GM12878 (cell line): ENCODE measurements around the gene NT5C2. TPM values are rescaled to one million over a fixed set of nuclear protein-coding genes. Genes with fewer than 3 reads are reported as not detected.

Experiments used
- ATAC-seq: fragments of 200-7000 bp; cut with Tn5 transposase; 3 replicates; pipeline ENCODE4 v1.9.1; 2020; ENCODE audit warnings: mild to moderate bottlenecking, moderate library complexity
- BruUV-seq: library from RNA; stranded (reverse); fragments of 400-500 nt; replicated peaks from 2 replicates; lab custom pipeline; 2021; lab: Mats Ljungman, UMichigan
- CTCF ChIA-PET: fragments of 300-600 bp; sonication (Branson Sonifier 250); formaldehyde crosslinking; extraction: SDS; loops from one replicate; lab custom pipeline; 2021; ENCODE audit warnings: inconsistent platforms; lab: Yijun Ruan, JAX
- POLR2A ChIA-PET: fragments of 350-600 bp; formaldehyde crosslinking; extraction: SDS; loops from one replicate; lab custom pipeline; 2021; ENCODE audit warnings: inconsistent platforms; lab: Charles Lee
- RAD21 ChIA-PET: fragments of 300-600 bp; sonication (Branson Sonifier 250); formaldehyde crosslinking; loops from one replicate; lab custom pipeline; 2023; ENCODE audit warnings: antibody characterized with exemption; ENCODE audit not compliant: unreplicated experiment; lab: Charles Lee
- SMC1A ChIA-PET: fragments of 300-600 bp; sonication (Branson Sonifier 250); formaldehyde crosslinking; loops from one replicate; lab custom pipeline; 2023; ENCODE audit not compliant: unreplicated experiment, uncharacterized antibody; lab: Charles Lee
- DNase-seq: peaks from one replicate; pipeline ENCODE4 v3.0.0-alpha.2; 2011; ENCODE audit warnings: low read depth, low spot score
- FAIRE-seq: peaks from 3 replicates; lab custom pipeline; 2011; peaks lifted over from hg19 to GRCh38; lab: Jason Lieb, UNC
- H2AFZ ChIP-seq: 2 replicates; pipeline ENCODE4 v1.6.0; 2011; ENCODE audit warnings: low read depth, low read length, control low read depth; ENCODE audit not compliant: control insufficient read depth
- H3K27ac ChIP-seq: 2 replicates; pipeline ENCODE4 v1.5.1; 2011; ENCODE audit warnings: control low read depth; ENCODE audit not compliant: control insufficient read depth, insufficient read depth
- H3K27me3 ChIP-seq, 2 experiments: replicated peaks in 1 of 2; 2 replicates each; pipeline versions ENCODE4 v1.6.0 to v1.6.1; 2011; ENCODE audit warnings: low read length in 1 of 2; ENCODE audit not compliant: control insufficient read depth in 2 of 2, insufficient read depth in 2 of 2
- H3K36me3 ChIP-seq, 2 experiments: 2 replicates each; pipeline ENCODE4 v1.5.1; 2011; ENCODE audit warnings: low read length in 1 of 2; ENCODE audit not compliant: control insufficient read depth in 2 of 2, insufficient read depth in 2 of 2
- H3K4me1 ChIP-seq: 2 replicates; pipeline ENCODE4 v1.6.1; 2011; ENCODE audit warnings: mild to moderate bottlenecking, low read length, moderate library complexity, mixed read lengths; ENCODE audit not compliant: control insufficient read depth, insufficient read depth
- H3K4me2 ChIP-seq: 2 replicates; pipeline ENCODE4 v1.6.0; 2011; ENCODE audit warnings: control low read depth; ENCODE audit not compliant: control insufficient read depth, insufficient read depth
- H3K4me3 ChIP-seq: fragments of 200-600 bp; sonication (generic); 2 replicates; pipeline ENCODE4 v1.5.1; 2016
- H3K79me2 ChIP-seq: 2 replicates; pipeline ENCODE4 v1.6.0; 2011; ENCODE audit warnings: low read length; ENCODE audit not compliant: control insufficient read depth, insufficient read depth
- H3K9ac ChIP-seq: 2 replicates; pipeline ENCODE4 v1.8.0; 2011; ENCODE audit warnings: low read length, control low read depth, mixed read lengths; ENCODE audit not compliant: control insufficient read depth, insufficient read depth
- H3K9me3 ChIP-seq: replicated peaks from 3 replicates; pipeline ENCODE4 v1.5.1; 2011; ENCODE audit warnings: mild to moderate bottlenecking, low read length; ENCODE audit not compliant: control insufficient read depth, insufficient read depth
- H4K20me1 ChIP-seq: 2 replicates; pipeline ENCODE4 v1.6.0; 2011; ENCODE audit not compliant: control insufficient read depth, insufficient read depth
- CBX5 ChIP-seq: sonication (generic); IDR thresholded peaks from 2 replicates; pipeline ENCODE4 v1.6.1; 2016; ENCODE audit warnings: low read depth, moderate library complexity, mild to moderate bottlenecking, inconsistent platforms
- CHD4 ChIP-seq: fragments of 200-600 bp; sonication (generic); IDR thresholded peaks from 2 replicates; pipeline ENCODE4 v1.6.1; 2016; ENCODE audit warnings: mild to moderate bottlenecking
- ESRRA ChIP-seq: IDR thresholded peaks from 2 replicates; pipeline ENCODE4 v1.6.1; 2012; ENCODE audit warnings: mild to moderate bottlenecking, low read length, improper control_type of control experiment
- HDGF ChIP-seq: fragments of 450-650 bp; IDR thresholded peaks from 2 replicates; pipeline ENCODE4 v1.6.1; 2016; ENCODE audit warnings: antibody characterized with exemption
- JUND ChIP-seq: IDR thresholded peaks from 2 replicates; pipeline ENCODE4 v1.6.1; 2012; ENCODE audit warnings: low read depth, mild to moderate bottlenecking, low read length, improper control_type of control experiment, moderate library complexity
- MXI1 ChIP-seq: fragments of 150-350 bp; IDR thresholded peaks from 2 replicates; pipeline ENCODE4 v1.6.1; 2011; ENCODE audit warnings: low read depth, mild to moderate bottlenecking, inconsistent platforms, low read length, improper control_type of control experiment
- NFIC ChIP-seq: IDR thresholded peaks from 2 replicates; pipeline ENCODE4 v1.6.1; 2012; ENCODE audit warnings: low read depth, mild to moderate bottlenecking, inconsistent platforms, low read length, moderate library complexity
- NR2C2 ChIP-seq: IDR thresholded peaks from 2 replicates; pipeline ENCODE4 v1.6.1; 2011; ENCODE audit warnings: borderline replicate concordance, low read depth; ENCODE audit not compliant: control insufficient read depth, insufficient read length
- NR2F1 ChIP-seq: fragments of 450-650 bp; conservative IDR thresholded peaks from 2 replicates; pipeline ENCODE4 v1.6.1; 2017; ENCODE audit warnings: mild to moderate bottlenecking
- RAD21 ChIP-seq: IDR thresholded peaks from 2 replicates; pipeline ENCODE4 v1.6.1; 2011; ENCODE audit warnings: mild to moderate bottlenecking, low read depth, low read length, moderate library complexity; ENCODE audit not compliant: insufficient read depth
- RBBP5 ChIP-seq: fragments of 200-600 bp; sonication (generic); conservative IDR thresholded peaks from 2 replicates; pipeline ENCODE4 v1.6.1; 2016
- SREBF2 ChIP-seq: IDR thresholded peaks from 2 replicates; pipeline ENCODE4 v1.6.1; 2012; ENCODE audit warnings: mild to moderate bottlenecking, low read length
- SRF ChIP-seq, 2 experiments: IDR thresholded peaks; 2 replicates each; pipeline ENCODE4 v1.6.1; 2011; ENCODE audit warnings: low read depth in 2 of 2, low read length in 2 of 2, mild to moderate bottlenecking in 1 of 2, moderate library complexity in 1 of 2
- TAF1 ChIP-seq: IDR thresholded peaks from 2 replicates; pipeline ENCODE4 v1.6.1; 2011; ENCODE audit warnings: mild to moderate bottlenecking, low read depth, low read length, borderline replicate concordance
- TCF12 ChIP-seq: IDR thresholded peaks from 2 replicates; pipeline ENCODE4 v1.6.1; 2011; ENCODE audit warnings: low read depth, mild to moderate bottlenecking, low read length
- ZNF217 ChIP-seq: fragments of 450-650 bp; IDR thresholded peaks from 2 replicates; pipeline ENCODE4 v1.6.1; 2017; ENCODE audit warnings: antibody characterized with exemption, mild to moderate bottlenecking
- ZNF622 ChIP-seq: fragments of 450-650 bp; IDR thresholded peaks from 2 replicates; pipeline ENCODE4 v1.6.1; 2017; ENCODE audit warnings: mild to moderate bottlenecking, inconsistent platforms
- WGBS: methylation state at CpG from one replicate; pipeline ENCODE4 v1.1.6; 2016; ENCODE audit warnings: low lambda C conversion rate; ENCODE audit not compliant: insufficient replicate concordance, insufficient coverage; ENCODE audit errors: missing lambda C conversion rate; 5-methylcytosine and 5-hydroxymethylcytosine counted together
- in situ Hi-C: fragments of 300-500 bp; cut with MboI; formaldehyde crosslinking; loops from 9 replicates; pipeline ENCODE4 v1.14.3; 2018; ENCODE audit warnings: mixed read lengths
- intact Hi-C: fragments of 100-400 bp; cut with micrococcal nuclease; formaldehyde crosslinking; loops from one replicate; pipeline ENCODE4 v1.14.2; 2022; ENCODE audit not compliant: unreplicated experiment
- polyA plus RNA-seq, 11 experiments: library from polyadenylated mRNA; depleted of rRNA in 4 of 11; unstranded in 6 of 11; stranded (reverse) in 5 of 11; fragments of >200 nt; fragmentation: Nextera tagmentation in 4 of 11; fragmentation: Illumina TruSeq in 1 of 11; extraction: Ambion mirVana in 4 of 11; extraction: Trizol in 1 of 11; gene quantifications; 1 replicate in 1 of 11; 2 replicates in 10 of 11; pipeline versions ENCODE4 v1.2.1 to v1.2.3, GENCODE V29; 2011 to 2016; ENCODE audit warnings: inconsistent platforms in 2 of 11, missing spikeins in 2 of 11, low read depth in 1 of 11
- total RNA-seq, 4 experiments: library from RNA; depleted of rRNA in 3 of 4; stranded (reverse); fragments of >200 nt in 3 of 4; fragmentation: Illumina TruSeq in 1 of 4; extraction: Trizol in 1 of 4; gene quantifications; 2 replicates each; pipeline versions ENCODE4 v1.2.1 to v1.2.3, GENCODE V29; 2013 to 2021
- TF ChIP-seq, protein P1 (sequence below): IDR thresholded peaks from 2 replicates; pipeline ENCODE4 v1.6.1; 2012; ENCODE audit warnings: low read length, inconsistent platforms
- TF ChIP-seq, protein P2 (sequence below): fragments of 450-650 bp; IDR thresholded peaks from 2 replicates; pipeline ENCODE4 v1.6.1; 2016; ENCODE audit warnings: mild to moderate bottlenecking

NT5C2 gene
- total and polyA plus RNA-seq, 10 of the 15 experiments (the other 5 are each of a cell fraction or from before 2014, with no cell fraction given) = 15.8 to 70.1 (median 56.0) TPM

DNA sequence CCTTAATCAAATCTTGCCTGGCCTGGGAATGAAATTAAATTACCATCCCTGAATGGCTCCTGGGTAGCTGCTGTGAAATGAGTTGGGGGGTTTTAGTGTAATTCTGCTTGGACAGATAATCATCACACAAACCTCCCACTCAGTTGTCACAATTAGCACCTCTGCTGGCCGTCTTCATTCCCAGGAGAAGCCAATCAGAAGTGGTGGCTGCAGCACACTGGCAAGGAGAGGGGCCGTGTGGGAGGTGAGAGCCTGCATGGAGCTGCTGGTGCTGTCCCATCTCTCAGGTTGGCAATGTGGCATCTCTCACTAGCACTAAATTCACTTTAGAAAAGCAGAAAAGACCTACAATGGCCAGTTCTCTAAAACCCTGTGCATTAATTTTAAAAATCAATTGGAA is 92.5 kb downstream of the NT5C2 start:
- Histone ChIP-seq H4K20me1 (no peaks in the 10 kb centered on the region), H2AFZ (no peak overlapping the region), H3K4me3 (no peak overlapping the region), H3K4me2 (no peak overlapping the region), H3K9ac (no peak overlapping the region), H3K27ac (no peak overlapping the region), H3K4me1 (no peaks in the 10 kb centered on the region), H3K36me3 (peaks cover 7 to 34% of the 10 kb centered on the region in 2 experiments), H3K27me3 (no peaks in the 10 kb centered on the region), H3K79me2 (no peaks in the 10 kb centered on the region), H3K9me3 (no peaks in the 10 kb centered on the region)
- in situ Hi-C loops = no loop called here
- WGBS = 77% methylated on average over 2 of the region's 2 CpGs
- DNase-seq (no peak), ATAC-seq (no peak), FAIRE-seq (no peak)
- SMC1A ChIA-PET = interaction anchor here (0.6 to 1.0 kb wide), 3 partner anchors 13 to 54 kb away, joined by 3 to 4 read pairs (median 4); no protein-coding TSS in a partner anchor
- POLR2A ChIA-PET = interaction anchor here (1.4 kb wide), 1 partner anchor 10 kb away, joined by 5 read pairs; no protein-coding TSS in a partner anchor
- RAD21 ChIA-PET = no interaction called here
- intact Hi-C loops = no loop called here
- TF ChIP-seq ZNF217 (no peak), JUND (no peak), ESRRA (no peak), NR2F1 (no peak), TCF12 (no peak), HDGF (no peak), SREBF2 (no peak), NFIC (no peak), RAD21 (no peak), MXI1 (no peak), RBBP5 (no peak), ZNF622 (no peak), SRF (IDR thresholded peaks at IDR 0.05; ENCODE audit: low read depth in 2 of 2, low read length in 2 of 2) (no peak), CHD4 (no peak), NR2C2 (no peak), CBX5 (no peak), TAF1 (no peak)
- TF ChIP-seq, protein P1, sequence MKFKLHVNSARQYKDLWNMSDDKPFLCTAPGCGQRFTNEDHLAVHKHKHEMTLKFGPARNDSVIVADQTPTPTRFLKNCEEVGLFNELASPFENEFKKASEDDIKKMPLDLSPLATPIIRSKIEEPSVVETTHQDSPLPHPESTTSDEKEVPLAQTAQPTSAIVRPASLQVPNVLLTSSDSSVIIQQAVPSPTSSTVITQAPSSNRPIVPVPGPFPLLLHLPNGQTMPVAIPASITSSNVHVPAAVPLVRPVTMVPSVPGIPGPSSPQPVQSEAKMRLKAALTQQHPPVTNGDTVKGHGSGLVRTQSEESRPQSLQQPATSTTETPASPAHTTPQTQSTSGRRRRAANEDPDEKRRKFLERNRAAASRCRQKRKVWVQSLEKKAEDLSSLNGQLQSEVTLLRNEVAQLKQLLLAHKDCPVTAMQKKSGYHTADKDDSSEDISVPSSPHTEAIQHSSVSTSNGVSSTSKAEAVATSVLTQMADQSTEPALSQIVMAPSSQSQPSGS = no peak
- TF ChIP-seq, protein P2, sequence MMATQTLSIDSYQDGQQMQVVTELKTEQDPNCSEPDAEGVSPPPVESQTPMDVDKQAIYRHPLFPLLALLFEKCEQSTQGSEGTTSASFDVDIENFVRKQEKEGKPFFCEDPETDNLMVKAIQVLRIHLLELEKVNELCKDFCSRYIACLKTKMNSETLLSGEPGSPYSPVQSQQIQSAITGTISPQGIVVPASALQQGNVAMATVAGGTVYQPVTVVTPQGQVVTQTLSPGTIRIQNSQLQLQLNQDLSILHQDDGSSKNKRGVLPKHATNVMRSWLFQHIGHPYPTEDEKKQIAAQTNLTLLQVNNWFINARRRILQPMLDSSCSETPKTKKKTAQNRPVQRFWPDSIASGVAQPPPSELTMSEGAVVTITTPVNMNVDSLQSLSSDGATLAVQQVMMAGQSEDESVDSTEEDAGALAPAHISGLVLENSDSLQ = no peak
- CTCF ChIA-PET = interaction anchor here (1.1 to 1.4 kb wide), 5 partner anchors 9 to 144 kb away, joined by 3 to 8 read pairs (median 4); no protein-coding TSS in a partner anchor
- BruUV-seq = no TSS peak
